ENCODE results near the gene C2CD4B. TPM values are rescaled to one million over a fixed set of nuclear protein-coding genes. Genes with fewer than 3 reads are reported as not detected.

The C2CD4B gene
- total and polyA plus RNA-seq, 2 donors (not counting 1 experiment from before 2014, with no cell fraction given), result not detected

- ATAC-seq (ENCODE audit: low read depth), result no peak
- Histone ChIP-seq H3K27ac (ENCODE audit: low read length in 2 of 2) (no peak overlapping the region), H3K79me2 (ENCODE audit: control insufficient read depth, insufficient read depth, low read length) (no peaks in the 10 kb centered on the region), H4K20me1 (ENCODE audit: control insufficient read depth, insufficient read depth, low read length, poor library complexity, severe bottlenecking) (no peaks in the 10 kb centered on the region), H3K4me1 (ENCODE audit: control insufficient read depth in 2 of 2, insufficient read depth in 2 of 2, low read length in 2 of 2) (no peaks in the 10 kb centered on the region), H3K27me3 (replicated peaks in 1 of 4; ENCODE audit: control extremely low read depth in 1 of 4, control insufficient read depth in 3 of 4, insufficient read depth in 4 of 4, low read length in 3 of 4) (peaks cover 0 to 3% (median 0%) of the 10 kb centered on the region in 4 experiments), H3K4me3 (ENCODE audit: control extremely low read depth in 1 of 5, extremely low read depth in 1 of 5, insufficient read depth in 1 of 5, low read depth in 2 of 5, low read length in 4 of 5) (no peak overlapping the region), H3K9me3 (ENCODE audit: control extremely low read depth in 1 of 3, control insufficient read depth in 2 of 3, insufficient read depth in 1 of 3, low read length in 2 of 3) (no peaks in the 10 kb centered on the region), H2AFZ (ENCODE audit: insufficient read depth, low read depth, low read length, poor library complexity, severe bottlenecking) (no peak overlapping the region), H3K36me3 (replicated peaks in 1 of 2; ENCODE audit: control extremely low read depth in 1 of 2, control insufficient read depth in 1 of 2, extremely low read depth in 1 of 2, insufficient read depth in 2 of 2, low read length in 1 of 2) (no peaks in the 10 kb centered on the region), H3K4me2 (replicated peaks; ENCODE audit: low read depth, low read length, poor library complexity, severe bottlenecking) (no peak overlapping the region), H3K9ac (ENCODE audit: low read length) (no peak overlapping the region)
- H3K9me3 Mint-ChIP-seq (ENCODE audit: insufficient read depth), result no peaks in the 10 kb centered on the region
- no peak for TF ChIP-seq EZH2 (IDR thresholded peaks at IDR 0.05; ENCODE audit: borderline replicate concordance, insufficient read depth, low read depth, low read length, poor library complexity, severe bottlenecking)
- TF ChIP-seq CTCF (IDR thresholded peaks at IDR 0.05), result no peak
- H3K4me3 Mint-ChIP-seq, result no peak overlapping the region
- no peak for DNase-seq
- no peak overlapping the region for H3K27ac Mint-ChIP-seq
- H3K27me3 Mint-ChIP-seq, result peaks cover 14% of the 10 kb centered on the region
- POLR2A ChIA-PET, result no interaction called here
- peaks cover 3% of the 10 kb centered on the region for H3K4me1 Mint-ChIP-seq
- WGBS (ENCODE audit: insufficient coverage), result no CpG with 5 or more reads among the region's 1 CpG
- CTCF ChIA-PET, result no interaction called here
- intact Hi-C loops (cut with micrococcal nuclease), result no loop called here
Observed at GRCh38 chr15:62187910-62188309, 22.8 kb upstream of the C2CD4B start.

DNA sequence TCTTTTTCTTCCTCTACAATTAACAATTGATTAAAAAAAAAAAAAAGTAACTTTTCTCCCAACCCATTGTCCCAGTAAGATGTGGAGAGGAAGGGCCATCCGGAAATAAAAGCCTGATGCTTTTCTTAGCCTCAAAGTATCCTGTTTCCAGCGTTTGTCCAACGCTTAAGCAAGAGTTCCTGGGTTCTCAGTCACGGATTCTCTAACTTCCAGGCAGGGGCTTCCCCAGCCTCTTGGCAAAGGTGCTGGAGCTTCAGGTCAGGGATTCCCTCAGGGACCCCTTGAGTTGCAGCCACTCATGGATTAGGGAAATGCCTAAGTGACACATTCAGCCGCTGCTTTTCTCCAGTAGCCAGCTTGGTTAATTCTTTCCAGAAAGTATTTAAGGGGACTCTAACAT, 22.3 kb upstream of the C2CD4B start:
- Histone ChIP-seq H3K9ac (ENCODE audit: low read length) (no peak overlapping the region), H2AFZ (ENCODE audit: insufficient read depth, low read depth, low read length, poor library complexity, severe bottlenecking) (no peak overlapping the region), H3K4me1 (ENCODE audit: control insufficient read depth in 2 of 2, insufficient read depth in 2 of 2, low read length in 2 of 2) (no peaks in the 10 kb centered on the region), H3K79me2 (ENCODE audit: control insufficient read depth, insufficient read depth, low read length) (no peaks in the 10 kb centered on the region), H3K27me3 (replicated peaks in 1 of 4; ENCODE audit: control extremely low read depth in 1 of 4, control insufficient read depth in 3 of 4, insufficient read depth in 4 of 4, low read length in 3 of 4) (peaks cover 0 to 3% (median 0%) of the 10 kb centered on the region in 4 experiments), H3K4me3 (ENCODE audit: control extremely low read depth in 1 of 5, extremely low read depth in 1 of 5, insufficient read depth in 1 of 5, low read depth in 2 of 5, low read length in 4 of 5) (no peak overlapping the region), H3K9me3 (ENCODE audit: control extremely low read depth in 1 of 3, control insufficient read depth in 2 of 3, insufficient read depth in 1 of 3, low read length in 2 of 3) (no peaks in the 10 kb centered on the region), H3K4me2 (replicated peaks; ENCODE audit: low read depth, low read length, poor library complexity, severe bottlenecking) (no peak overlapping the region), H4K20me1 (ENCODE audit: control insufficient read depth, insufficient read depth, low read length, poor library complexity, severe bottlenecking) (no peaks in the 10 kb centered on the region), H3K36me3 (replicated peaks in 1 of 2; ENCODE audit: control extremely low read depth in 1 of 2, control insufficient read depth in 1 of 2, extremely low read depth in 1 of 2, insufficient read depth in 2 of 2, low read length in 1 of 2) (no peaks in the 10 kb centered on the region), H3K27ac (ENCODE audit: low read length in 2 of 2) (no peak overlapping the region)
- H3K9me3 Mint-ChIP-seq (ENCODE audit: insufficient read depth), result no peaks in the 10 kb centered on the region
- intact Hi-C loops (cut with micrococcal nuclease), result no loop called here
- ChIA-PET POLR2A (no interaction called here), CTCF (interaction anchor here (0.6 kb wide), 1 partner anchor 271 kb away, joined by 3 read pairs; no protein-coding TSS in a partner anchor)
- DNase-seq (no peak), ATAC-seq (ENCODE audit: low read depth) (no peak)
- peaks cover 3% of the 10 kb centered on the region for H3K4me1 Mint-ChIP-seq
- WGBS (ENCODE audit: insufficient coverage), result 83% methylated on average over 4 of the region's 5 CpGs
- no peak overlapping the region for H3K4me3 Mint-ChIP-seq
- no peak overlapping the region for H3K27ac Mint-ChIP-seq
- H3K27me3 Mint-ChIP-seq, result peaks cover 11% of the 10 kb centered on the region
- TF ChIP-seq EZH2 (IDR thresholded peaks at IDR 0.05; ENCODE audit: borderline replicate concordance, insufficient read depth, low read depth, low read length, poor library complexity, severe bottlenecking) (no peak), CTCF (IDR thresholded peaks at IDR 0.05) (no peak)
